Gastroesophageal sphincter (tissue), 3 donors: ENCODE data around the gene HSF5.

Experiments
- POLR2A ChIP-seq, 2 donors: fragments of 450-650 bp; IDR thresholded peaks; one replicate each; pipeline ENCODE4 v1.6.1; 2017; ENCODE audit warnings: antibody characterized with exemption in 2 of 2, mild to moderate bottlenecking in 2 of 2, moderate library complexity in 1 of 2
- POLR2AphosphoS5 ChIP-seq: sonication (generic); formaldehyde crosslinking; IDR thresholded peaks from one replicate; pipeline ENCODE4 v1.6.1; 2017; ENCODE audit warnings: antibody characterized with exemption
- TF ChIP-seq, protein P1 (sequence below), 4 experiments: fragments of 200-600 bp in 2 of 4; fragments of 450-650 bp in 2 of 4; sonication (generic) in 1 of 4; IDR thresholded peaks; one replicate each; pipeline ENCODE4 v1.5.1; 2017 to 2019; ENCODE audit warnings: antibody characterized with exemption in 4 of 4, mild to moderate bottlenecking in 2 of 4, moderate library complexity in 2 of 4

DNA sequence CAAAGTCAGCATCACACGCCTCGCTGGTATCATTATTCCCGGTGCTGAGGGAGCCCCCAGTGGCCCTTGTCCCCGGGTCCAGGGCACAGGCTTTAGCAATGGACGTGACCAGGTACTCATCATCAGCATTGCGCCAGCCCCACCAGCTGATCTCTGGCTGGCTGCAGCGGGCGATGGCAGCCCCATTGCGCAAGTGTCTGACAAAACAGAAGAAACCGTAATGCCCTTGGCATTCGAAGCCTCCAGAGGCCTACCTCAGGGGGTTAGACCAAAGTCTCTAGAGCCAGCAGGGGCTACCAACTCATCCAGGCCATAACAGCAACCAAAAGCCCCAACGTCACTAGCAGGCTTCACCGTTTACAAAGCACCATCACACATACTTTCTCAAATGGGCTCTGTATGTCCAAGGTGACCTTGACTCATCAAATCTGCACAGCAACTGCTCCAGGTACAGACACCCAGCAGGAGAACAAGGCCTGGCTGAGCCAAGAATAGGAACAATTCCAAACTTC is 19.0 kb upstream of the HSF5 start:
- TF ChIP-seq POLR2AphosphoS5 (no peak), POLR2A (IDR thresholded peaks at IDR 0.05) (no peak)
- TF ChIP-seq, protein P1, sequence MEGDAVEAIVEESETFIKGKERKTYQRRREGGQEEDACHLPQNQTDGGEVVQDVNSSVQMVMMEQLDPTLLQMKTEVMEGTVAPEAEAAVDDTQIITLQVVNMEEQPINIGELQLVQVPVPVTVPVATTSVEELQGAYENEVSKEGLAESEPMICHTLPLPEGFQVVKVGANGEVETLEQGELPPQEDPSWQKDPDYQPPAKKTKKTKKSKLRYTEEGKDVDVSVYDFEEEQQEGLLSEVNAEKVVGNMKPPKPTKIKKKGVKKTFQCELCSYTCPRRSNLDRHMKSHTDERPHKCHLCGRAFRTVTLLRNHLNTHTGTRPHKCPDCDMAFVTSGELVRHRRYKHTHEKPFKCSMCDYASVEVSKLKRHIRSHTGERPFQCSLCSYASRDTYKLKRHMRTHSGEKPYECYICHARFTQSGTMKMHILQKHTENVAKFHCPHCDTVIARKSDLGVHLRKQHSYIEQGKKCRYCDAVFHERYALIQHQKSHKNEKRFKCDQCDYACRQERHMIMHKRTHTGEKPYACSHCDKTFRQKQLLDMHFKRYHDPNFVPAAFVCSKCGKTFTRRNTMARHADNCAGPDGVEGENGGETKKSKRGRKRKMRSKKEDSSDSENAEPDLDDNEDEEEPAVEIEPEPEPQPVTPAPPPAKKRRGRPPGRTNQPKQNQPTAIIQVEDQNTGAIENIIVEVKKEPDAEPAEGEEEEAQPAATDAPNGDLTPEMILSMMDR (IDR thresholded peaks at IDR 0.05): no peak
